ENCODE data around the gene SLC20A1.

Gene SLC20A1

DNA sequence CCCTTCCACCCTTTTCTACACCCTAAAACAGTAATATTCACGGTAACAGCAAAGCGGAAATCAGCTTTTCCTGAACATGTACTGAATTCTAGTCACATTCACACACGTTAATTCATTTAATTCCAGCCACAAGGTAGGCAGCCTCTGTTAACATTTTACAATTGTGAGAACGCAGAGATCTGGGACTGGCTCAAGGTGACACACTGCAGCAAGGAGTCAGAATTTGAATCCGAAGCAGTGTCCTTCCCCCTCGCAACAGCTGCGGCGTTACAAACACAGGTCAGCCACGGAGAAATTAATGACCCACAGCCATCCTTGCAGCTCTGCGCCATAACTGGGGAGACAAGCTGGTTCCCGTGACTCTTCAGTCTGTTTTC is 818 bp upstream of the SLC20A1 start:
- Histone ChIP-seq H3F3A (ENCODE audit: control insufficient read depth, insufficient read depth) (0 out of 2 replicates have a peak, but pooled peaks cover 2% of the 10 kb centered on the region), H3K27ac (ENCODE audit: low read depth, low read length) (peak overlapping the region; percentile 57; the same call in 1 of the 2 replicates), H3K4me2 (ENCODE audit: low read length) (peak overlapping the region; percentile 92), H3K9me3 (ENCODE audit: control insufficient read depth, insufficient read depth, low read length) (no peaks in the 10 kb centered on the region), H4K20me1 (ENCODE audit: control insufficient read depth, insufficient read depth, low read depth, low read length) (peaks cover 23% of the 10 kb centered on the region), H3K9me2 (replicated peaks; ENCODE audit: control insufficient read depth, low read length) (no peaks in the 10 kb centered on the region), H3K27me3 (ENCODE audit: control insufficient read depth, low read length) (no peaks in the 10 kb centered on the region), H3K36me3 (ENCODE audit: control insufficient read depth, low read length) (peaks cover 40% of the 10 kb centered on the region), H3K4me3 (ENCODE audit: low read length) (peak overlapping the region; percentile 80), H3K4me1 (ENCODE audit: control insufficient read depth, low read length) (peaks cover 42% of the 10 kb centered on the region), H3K79me2 (ENCODE audit: control insufficient read depth, low read length) (peaks cover 53% of the 10 kb centered on the region)
- no peak for TF ChIP-seq EZH2phosphoT487 (IDR thresholded peaks at IDR 0.05; ENCODE audit: borderline replicate concordance, low read length)
- TF ChIP-seq, protein P1, sequence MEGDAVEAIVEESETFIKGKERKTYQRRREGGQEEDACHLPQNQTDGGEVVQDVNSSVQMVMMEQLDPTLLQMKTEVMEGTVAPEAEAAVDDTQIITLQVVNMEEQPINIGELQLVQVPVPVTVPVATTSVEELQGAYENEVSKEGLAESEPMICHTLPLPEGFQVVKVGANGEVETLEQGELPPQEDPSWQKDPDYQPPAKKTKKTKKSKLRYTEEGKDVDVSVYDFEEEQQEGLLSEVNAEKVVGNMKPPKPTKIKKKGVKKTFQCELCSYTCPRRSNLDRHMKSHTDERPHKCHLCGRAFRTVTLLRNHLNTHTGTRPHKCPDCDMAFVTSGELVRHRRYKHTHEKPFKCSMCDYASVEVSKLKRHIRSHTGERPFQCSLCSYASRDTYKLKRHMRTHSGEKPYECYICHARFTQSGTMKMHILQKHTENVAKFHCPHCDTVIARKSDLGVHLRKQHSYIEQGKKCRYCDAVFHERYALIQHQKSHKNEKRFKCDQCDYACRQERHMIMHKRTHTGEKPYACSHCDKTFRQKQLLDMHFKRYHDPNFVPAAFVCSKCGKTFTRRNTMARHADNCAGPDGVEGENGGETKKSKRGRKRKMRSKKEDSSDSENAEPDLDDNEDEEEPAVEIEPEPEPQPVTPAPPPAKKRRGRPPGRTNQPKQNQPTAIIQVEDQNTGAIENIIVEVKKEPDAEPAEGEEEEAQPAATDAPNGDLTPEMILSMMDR (IDR thresholded peaks at IDR 0.05; ENCODE audit: low read depth, low read length, poor library complexity, severe bottlenecking) = no peak

DNA sequence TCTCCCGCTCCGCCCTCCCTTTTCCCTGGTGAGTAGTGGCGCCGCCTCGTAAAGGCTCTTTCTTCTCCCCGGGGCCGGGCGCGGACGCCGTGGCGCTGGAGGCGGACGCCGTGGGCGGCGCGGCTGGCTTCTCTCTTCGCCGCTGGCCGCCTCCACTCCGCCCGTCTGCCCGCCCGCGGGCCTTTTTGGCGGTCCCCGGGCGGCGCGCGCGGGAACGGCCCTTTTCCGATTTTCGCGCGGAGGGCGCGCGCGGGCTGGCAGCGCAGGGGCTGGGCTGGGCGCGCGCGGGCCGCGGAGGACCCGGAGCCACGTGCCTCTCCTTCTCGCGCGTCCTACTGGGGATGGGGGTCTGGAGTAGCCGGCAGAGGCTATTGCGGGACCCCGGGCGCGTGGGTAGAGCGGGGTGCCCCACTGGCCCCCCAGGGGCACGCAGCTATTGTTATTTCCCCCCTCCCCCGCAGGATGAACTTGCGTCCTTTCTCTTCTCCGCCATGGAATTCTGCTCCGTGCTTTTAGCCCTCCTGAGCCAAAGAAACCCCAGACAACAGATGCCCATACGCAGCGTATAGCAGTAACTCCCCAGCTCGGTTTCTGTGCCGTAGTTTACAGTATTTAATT is 472 bp downstream of the SLC20A1 start:
- Histone ChIP-seq H3F3A (ENCODE audit: control insufficient read depth, insufficient read depth) (0 out of 2 replicates have a peak, but pooled peaks cover 2% of the 10 kb centered on the region), H3K4me2 (ENCODE audit: low read length) (peak overlapping the region; percentile 63), H3K4me1 (ENCODE audit: control insufficient read depth, low read length) (peaks cover 42% of the 10 kb centered on the region), H3K4me3 (ENCODE audit: low read length) (peak overlapping the region; percentile 80), H3K79me2 (ENCODE audit: control insufficient read depth, low read length) (peaks cover 65% of the 10 kb centered on the region), H3K9me2 (replicated peaks; ENCODE audit: control insufficient read depth, low read length) (no peaks in the 10 kb centered on the region), H4K20me1 (ENCODE audit: control insufficient read depth, insufficient read depth, low read depth, low read length) (peaks cover 32% of the 10 kb centered on the region), H3K27ac (ENCODE audit: low read depth, low read length) (peak overlapping the region; percentile 81), H3K9me3 (ENCODE audit: control insufficient read depth, insufficient read depth, low read length) (no peaks in the 10 kb centered on the region), H3K36me3 (ENCODE audit: control insufficient read depth, low read length) (peaks cover 53% of the 10 kb centered on the region), H3K27me3 (ENCODE audit: control insufficient read depth, low read length) (no peaks in the 10 kb centered on the region)
- TF ChIP-seq EZH2phosphoT487 (IDR thresholded peaks at IDR 0.05; ENCODE audit: borderline replicate concordance, low read length) = no peak
- TF ChIP-seq, protein P1 (IDR thresholded peaks at IDR 0.05; ENCODE audit: low read depth, low read length, poor library complexity, severe bottlenecking) = no peak

- H3K27me3 ChIP-seq (ENCODE audit: control insufficient read depth, low read length) = no peaks in the 10 kb centered on the region
- H3K79me2 ChIP-seq (ENCODE audit: control insufficient read depth, low read length) = peaks cover 74% of the 10 kb centered on the region
- 0 out of 2 replicates have a peak, but pooled peaks cover 2% of the 10 kb centered on the region for H3F3A ChIP-seq (ENCODE audit: control insufficient read depth, insufficient read depth)
- H3K27ac ChIP-seq (ENCODE audit: low read depth, low read length) = no peak overlapping the region; the same call in 1 of the 2 replicates
- peak overlapping the region; percentile 80 for H3K4me3 ChIP-seq (ENCODE audit: low read length)
- H4K20me1 ChIP-seq (ENCODE audit: control insufficient read depth, insufficient read depth, low read depth, low read length) = peaks cover 33% of the 10 kb centered on the region
- no peaks in the 10 kb centered on the region for H3K9me2 ChIP-seq (replicated peaks; ENCODE audit: control insufficient read depth, low read length)
- peak overlapping the region; percentile 63 for H3K4me2 ChIP-seq (ENCODE audit: low read length)
- TF ChIP-seq EZH2phosphoT487 (IDR thresholded peaks at IDR 0.05; ENCODE audit: borderline replicate concordance, low read length) = no peak
- TF ChIP-seq, protein P1 (IDR thresholded peaks at IDR 0.05; ENCODE audit: low read depth, low read length, poor library complexity, severe bottlenecking) = no peak
- H3K36me3 ChIP-seq (ENCODE audit: control insufficient read depth, low read length) = peaks cover 62% of the 10 kb centered on the region
- peaks cover 42% of the 10 kb centered on the region for H3K4me1 ChIP-seq (ENCODE audit: control insufficient read depth, low read length)
- no peaks in the 10 kb centered on the region for H3K9me3 ChIP-seq (ENCODE audit: control insufficient read depth, insufficient read depth, low read length)
These were observed 1.3 kb downstream of the SLC20A1 start for GRCh38 chr2:112646791-112647689.
